HL-60 (cell line): ENCODE results near the gene GNAI2.

Experiments used
- DNase-seq, 2 experiments: peaks; one replicate each; pipeline ENCODE4 v3.0.0-alpha.2; 2010 to 2020; ENCODE audit warnings: low read depth in 1 of 2, low spot score in 1 of 2
- H3K27ac ChIP-seq: fragments of 250-450 bp; sonication (Bioruptor Pico); replicated peaks from 2 replicates; pipeline ENCODE4 v1.5.1; 2020; ENCODE audit warnings: mild to moderate bottlenecking, moderate library complexity
- H3K27me3 ChIP-seq: fragments of 250-450 bp; sonication (Bioruptor Pico); 2 replicates; pipeline ENCODE4 v1.5.1; 2021; ENCODE audit warnings: mild to moderate bottlenecking, moderate library complexity; ENCODE audit not compliant: insufficient read depth, poor library complexity, severe bottlenecking
- H3K4me3 ChIP-seq: replicated peaks from 2 replicates; pipeline ENCODE4 v1.5.1; 2011; ENCODE audit warnings: mild to moderate bottlenecking, control low read depth, low read length; ENCODE audit not compliant: insufficient read depth
- CTCF ChIP-seq: IDR thresholded peaks from one replicate; pipeline ENCODE4 v1.5.1; 2011; ENCODE audit warnings: low read length, control low read depth, inconsistent platforms; ENCODE audit not compliant: insufficient read depth
- GABPA ChIP-seq: IDR thresholded peaks from 2 replicates; pipeline ENCODE4 v1.6.1; 2012; ENCODE audit warnings: low read depth
- POLR2AphosphoS5 ChIP-seq: IDR thresholded peaks from 2 replicates; pipeline ENCODE4 v1.6.1; 2012; ENCODE audit warnings: low read depth
- REST ChIP-seq: IDR thresholded peaks from 2 replicates; pipeline ENCODE4 v1.6.1; 2012; ENCODE audit warnings: low read depth; ENCODE audit not compliant: insufficient replicate concordance
- SPI1 ChIP-seq: IDR thresholded peaks from 2 replicates; pipeline ENCODE4 v1.6.1; 2012; ENCODE audit warnings: low read depth, mild to moderate bottlenecking, borderline replicate concordance

The GNAI2 gene

GRCh38 chr3:50232303-50232702 is 3.7 kb upstream of the GNAI2 start:
- no peak overlapping the region for H3K27ac ChIP-seq
- no peak for DNase-seq
- no peak for TF ChIP-seq GABPA
- TF ChIP-seq REST: no peak
- no peak for TF ChIP-seq CTCF
- TF ChIP-seq SPI1: no peak
- TF ChIP-seq POLR2AphosphoS5: no peak
- no peaks in the 10 kb centered on the region for H3K27me3 ChIP-seq
- H3K4me3 ChIP-seq: no peak overlapping the region

DNA sequence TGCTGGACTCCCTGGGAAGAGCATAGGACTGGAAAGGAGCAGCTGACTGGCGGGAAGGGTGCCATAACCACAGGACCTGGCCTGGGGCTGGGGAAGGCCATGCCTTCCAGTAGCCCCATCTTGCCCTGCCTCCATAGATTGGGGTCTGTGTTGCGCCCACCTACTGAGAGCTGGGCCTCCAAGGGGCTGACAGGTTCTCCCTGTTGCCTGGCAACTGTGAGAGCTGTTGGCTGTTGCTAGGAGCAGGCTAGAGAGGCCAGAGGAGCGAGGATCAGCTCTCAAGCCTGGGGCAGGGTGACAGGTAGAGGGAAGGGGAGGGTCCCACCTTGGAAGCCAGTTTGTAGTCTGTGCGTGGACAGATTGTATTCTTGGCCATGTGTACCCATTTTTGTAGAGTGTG is 2.8 kb upstream of the GNAI2 start:
- no peak for DNase-seq
- TF ChIP-seq REST (no peak), GABPA (no peak), CTCF (no peak), SPI1 (no peak), POLR2AphosphoS5 (no peak)
- no peak overlapping the region for H3K27ac ChIP-seq
- H3K4me3 ChIP-seq: no peak overlapping the region
- no peaks in the 10 kb centered on the region for H3K27me3 ChIP-seq

DNA sequence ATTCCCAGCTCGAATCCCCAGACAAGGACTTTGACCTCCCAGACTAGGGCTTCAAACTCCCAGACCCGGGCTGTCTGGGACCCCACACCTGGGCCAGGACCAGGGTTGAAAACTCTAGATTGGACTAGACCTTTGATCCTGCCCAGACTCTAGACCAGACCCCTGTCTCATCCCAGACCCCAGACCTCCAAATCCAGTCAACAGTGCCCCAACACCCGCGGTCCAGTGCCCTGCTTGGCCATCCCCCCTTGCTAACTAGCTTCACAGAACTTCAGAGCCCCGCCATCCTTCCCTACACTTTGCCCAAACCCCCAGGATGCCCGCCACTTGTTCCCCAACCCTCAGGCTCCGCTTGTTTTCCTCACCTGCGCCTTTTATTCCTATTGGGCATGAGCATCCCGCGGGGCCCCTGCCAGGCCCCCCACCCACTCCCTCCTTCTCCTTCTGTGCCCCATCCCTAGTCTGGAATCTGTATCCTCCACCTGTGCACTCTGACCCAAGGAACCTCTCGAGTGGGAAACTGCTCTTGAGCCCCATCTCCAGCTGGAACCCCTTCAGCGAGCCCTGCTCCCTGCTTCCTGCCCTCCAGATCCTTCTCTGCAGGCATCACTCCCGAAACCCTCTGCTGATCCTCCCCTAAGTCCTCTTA is 604 bp downstream of the GNAI2 start:
- Histone ChIP-seq H3K27me3 (no peaks in the 10 kb centered on the region), H3K27ac (peak overlapping the region; percentile 84), H3K4me3 (peak overlapping the region; percentile 92)
- no peak for DNase-seq
- TF ChIP-seq GABPA (no peak), CTCF (no peak), POLR2AphosphoS5 (no peak), REST (no peak), SPI1 (no peak)
